ENCODE results near the gene RAD51B.

- no peak for TF ChIP-seq POLR2A (IDR thresholded peaks at IDR 0.05)
- TF ChIP-seq, protein P1, sequence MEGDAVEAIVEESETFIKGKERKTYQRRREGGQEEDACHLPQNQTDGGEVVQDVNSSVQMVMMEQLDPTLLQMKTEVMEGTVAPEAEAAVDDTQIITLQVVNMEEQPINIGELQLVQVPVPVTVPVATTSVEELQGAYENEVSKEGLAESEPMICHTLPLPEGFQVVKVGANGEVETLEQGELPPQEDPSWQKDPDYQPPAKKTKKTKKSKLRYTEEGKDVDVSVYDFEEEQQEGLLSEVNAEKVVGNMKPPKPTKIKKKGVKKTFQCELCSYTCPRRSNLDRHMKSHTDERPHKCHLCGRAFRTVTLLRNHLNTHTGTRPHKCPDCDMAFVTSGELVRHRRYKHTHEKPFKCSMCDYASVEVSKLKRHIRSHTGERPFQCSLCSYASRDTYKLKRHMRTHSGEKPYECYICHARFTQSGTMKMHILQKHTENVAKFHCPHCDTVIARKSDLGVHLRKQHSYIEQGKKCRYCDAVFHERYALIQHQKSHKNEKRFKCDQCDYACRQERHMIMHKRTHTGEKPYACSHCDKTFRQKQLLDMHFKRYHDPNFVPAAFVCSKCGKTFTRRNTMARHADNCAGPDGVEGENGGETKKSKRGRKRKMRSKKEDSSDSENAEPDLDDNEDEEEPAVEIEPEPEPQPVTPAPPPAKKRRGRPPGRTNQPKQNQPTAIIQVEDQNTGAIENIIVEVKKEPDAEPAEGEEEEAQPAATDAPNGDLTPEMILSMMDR (IDR thresholded peaks at IDR 0.05), result no peak
- TF ChIP-seq POLR2AphosphoS5 (IDR thresholded peaks at IDR 0.05), result no peak
- no peak for TF ChIP-seq EP300 (IDR thresholded peaks at IDR 0.05; ENCODE audit: low read depth)
Observed at GRCh38 chr14:68657300-68658028, 837.9 kb downstream of the RAD51B start.
